GM18870 (cell line): Measurements from ENCODE around the gene ADAMTSL1.

Experiments
- ATAC-seq: cut with Tn5 transposase; IDR thresholded peaks from one replicate; pipeline ENCODE4 v1.9.1; 2021; ENCODE audit warnings: moderate library complexity; ENCODE audit not compliant: unreplicated experiment

Gene ADAMTSL1

GRCh38 chr9:18688581-18689565 lies 214.9 kb downstream of the ADAMTSL1 start:
- ATAC-seq: no peak

GRCh38 chr9:18689921-18690320 lies 216.0 kb downstream of the ADAMTSL1 start:
- ATAC-seq: no peak

DNA sequence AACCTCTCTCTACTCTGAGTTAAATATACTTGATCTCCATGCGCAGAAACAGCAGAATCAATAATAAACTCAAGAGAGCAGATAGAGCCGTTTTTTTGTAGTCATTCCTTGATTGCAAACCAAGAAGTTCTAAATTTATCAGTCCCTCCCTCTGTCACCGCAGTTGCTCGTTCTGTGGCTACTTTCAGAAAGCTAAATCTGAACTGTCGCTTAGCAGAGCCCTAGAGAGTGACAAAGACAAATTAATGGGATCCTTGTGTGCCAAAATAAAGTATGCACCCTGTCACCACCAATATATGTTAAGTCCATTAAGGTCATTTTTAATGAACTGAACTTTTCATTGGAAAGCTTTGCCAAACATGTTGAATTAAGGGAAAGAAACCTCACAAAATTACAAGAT lies 218.3 kb downstream of the ADAMTSL1 start:
- no peak for ATAC-seq

DNA sequence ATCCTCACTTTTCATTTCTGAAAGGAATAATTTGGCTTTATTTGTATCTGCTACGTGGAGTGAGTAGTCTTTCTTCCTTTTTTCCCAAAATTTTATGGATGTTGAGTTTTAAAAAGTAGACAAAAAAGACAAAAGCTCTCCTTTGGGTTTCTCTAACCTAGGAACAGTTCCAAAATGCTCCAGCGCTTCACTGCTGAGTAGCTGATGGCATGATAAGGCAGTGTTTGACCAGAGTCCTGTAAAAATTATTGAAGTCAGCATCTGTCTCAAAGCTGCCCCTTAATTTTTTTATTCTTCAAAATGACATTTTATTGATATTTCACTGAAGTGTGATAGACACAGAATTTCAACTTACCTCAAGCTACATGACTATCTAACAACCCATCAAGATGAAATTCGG lies 219.0 kb downstream of the ADAMTSL1 start:
- no peak for ATAC-seq

- ATAC-seq: no peak
Measured at GRCh38 chr9:18694959-18695668, 221.2 kb downstream of the ADAMTSL1 start.

DNA sequence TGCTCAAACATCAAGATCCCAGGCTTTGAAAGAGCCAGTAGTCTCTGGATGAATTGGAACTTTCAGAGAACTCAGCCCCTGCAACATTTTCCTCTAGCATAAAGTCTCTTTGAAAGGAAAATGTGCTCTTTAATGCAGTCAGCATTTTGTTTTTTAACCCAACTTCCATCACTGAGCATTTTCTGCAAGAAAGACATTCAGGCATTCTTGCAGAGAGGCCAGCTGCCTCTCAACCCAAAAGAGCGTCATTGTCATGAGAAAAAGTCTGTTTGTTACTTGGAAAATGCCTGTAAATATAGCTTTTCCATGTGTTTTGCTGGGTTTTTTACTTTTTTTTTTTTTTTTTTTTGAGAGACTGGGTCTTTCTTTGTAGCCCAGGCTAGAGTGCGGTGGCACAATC lies 225.0 kb downstream of the ADAMTSL1 start:
- no peak for ATAC-seq

GRCh38 chr9:18699764-18700163 lies 225.8 kb downstream of the ADAMTSL1 start:
- no peak for ATAC-seq

DNA sequence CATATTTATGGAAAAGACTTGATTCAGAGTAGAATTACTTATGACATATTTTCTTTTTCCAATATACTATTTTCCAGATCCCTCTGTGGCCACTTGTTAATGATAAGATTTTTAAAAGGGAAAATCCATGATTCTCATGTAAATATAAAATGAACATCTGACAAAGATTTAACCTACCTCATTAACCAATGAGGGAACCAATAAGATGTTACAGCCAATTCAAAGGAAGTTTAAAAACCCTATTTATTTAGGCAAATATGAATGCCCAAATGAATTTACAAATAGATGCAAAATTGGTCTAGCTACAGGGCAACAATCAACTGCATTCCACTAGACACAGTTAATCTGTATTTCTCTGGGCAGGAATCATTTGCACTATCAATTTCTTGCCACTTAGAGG lies 226.8 kb downstream of the ADAMTSL1 start:
- ATAC-seq: no peak

DNA sequence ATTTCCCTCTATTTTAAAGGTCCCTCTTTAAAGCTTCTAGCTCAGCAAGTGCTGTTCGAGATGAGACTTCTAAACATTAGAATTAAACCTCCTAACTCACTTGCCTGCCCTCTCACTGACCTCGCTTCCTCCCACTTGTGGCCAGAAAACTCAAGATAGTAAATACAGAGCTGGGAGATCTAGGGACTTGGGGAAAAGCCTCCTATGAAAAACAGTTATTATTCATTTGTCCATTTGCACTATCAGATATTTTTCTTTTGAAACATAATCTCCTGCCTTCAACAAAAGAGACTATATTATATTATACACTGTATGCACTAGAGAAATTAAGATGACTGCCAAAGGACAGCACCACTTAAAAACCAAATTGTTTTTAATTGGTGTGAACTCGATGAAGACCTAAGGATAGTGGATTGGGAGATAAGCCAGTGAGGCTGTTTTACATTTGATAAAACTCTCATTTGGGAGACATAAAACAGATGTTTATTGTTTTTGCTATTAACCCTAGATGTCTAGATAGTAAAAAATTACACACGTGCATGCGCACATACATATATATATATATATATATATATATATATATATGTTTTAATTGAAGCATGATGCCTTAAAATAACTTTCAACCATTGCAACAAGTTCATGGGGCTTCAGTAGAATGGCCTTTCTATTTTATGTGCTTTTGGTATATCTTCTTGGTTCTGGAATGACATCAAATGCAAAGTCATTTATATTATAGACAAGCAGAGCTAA lies 229.4 kb downstream of the ADAMTSL1 start:
- no peak for ATAC-seq

DNA sequence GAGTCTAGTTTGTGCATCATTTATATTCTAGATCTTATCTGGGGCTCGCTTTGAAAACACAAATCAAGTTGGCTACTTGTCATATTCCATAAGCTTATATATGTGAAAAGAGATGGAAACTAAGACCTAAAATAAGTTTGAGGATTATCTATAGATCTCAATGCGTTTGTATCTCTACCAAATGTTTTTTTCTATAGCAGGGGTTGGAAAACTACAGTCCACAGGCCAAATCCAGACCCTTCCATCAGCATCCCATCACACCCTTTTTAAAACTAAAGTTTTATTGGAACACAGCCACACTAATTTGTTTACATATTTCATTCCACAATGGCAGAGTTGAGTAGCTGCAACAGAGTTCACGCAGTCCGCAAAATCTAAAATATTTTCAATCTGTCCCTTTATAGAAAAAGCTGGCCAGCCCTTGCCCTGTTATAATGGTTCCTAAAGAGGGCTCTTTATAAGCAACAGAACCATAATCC lies 230.0 kb downstream of the ADAMTSL1 start:
- ATAC-seq: no peak

GRCh38 chr9:18705796-18706392 lies 231.9 kb downstream of the ADAMTSL1 start:
- no peak for ATAC-seq

DNA sequence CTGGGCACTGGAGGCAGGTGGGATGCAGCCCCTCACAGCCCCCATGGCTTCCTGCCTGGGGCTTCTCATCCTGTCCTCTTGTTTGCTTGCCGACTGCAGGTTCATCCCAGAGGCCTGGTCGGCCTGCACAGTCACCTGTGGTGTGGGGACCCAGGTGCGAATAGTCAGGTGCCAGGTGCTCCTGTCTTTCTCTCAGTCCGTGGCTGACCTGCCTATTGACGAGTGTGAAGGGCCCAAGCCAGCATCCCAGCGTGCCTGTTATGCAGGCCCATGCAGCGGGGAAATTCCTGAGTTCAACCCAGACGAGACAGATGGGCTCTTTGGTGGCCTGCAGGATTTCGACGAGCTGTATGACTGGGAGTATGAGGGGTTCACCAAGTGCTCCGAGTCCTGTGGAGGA lies 232.7 kb downstream of the ADAMTSL1 start:
- ATAC-seq: no peak

DNA sequence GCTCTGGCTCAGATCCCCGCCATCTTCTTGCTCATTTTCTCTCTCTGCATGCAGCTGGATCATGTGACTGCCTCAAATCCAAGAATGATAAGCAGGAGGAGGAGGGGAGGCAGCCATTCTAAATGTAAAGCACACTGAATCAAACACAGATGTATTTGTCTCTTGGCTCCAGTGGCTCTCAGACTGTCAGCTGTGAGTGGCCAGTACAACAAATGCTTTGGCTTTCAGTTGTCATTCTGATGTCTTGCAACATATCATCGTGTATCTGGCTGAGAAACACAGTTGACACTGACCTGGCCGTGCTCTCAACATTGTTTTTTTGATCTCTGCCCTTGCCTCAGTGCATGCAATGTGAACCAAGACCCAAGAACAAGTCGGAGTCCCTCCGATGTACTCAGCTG lies 233.1 kb downstream of the ADAMTSL1 start:
- no peak for ATAC-seq

GRCh38 chr9:18707489-18708205 lies 233.7 kb downstream of the ADAMTSL1 start:
- ATAC-seq: no peak

DNA sequence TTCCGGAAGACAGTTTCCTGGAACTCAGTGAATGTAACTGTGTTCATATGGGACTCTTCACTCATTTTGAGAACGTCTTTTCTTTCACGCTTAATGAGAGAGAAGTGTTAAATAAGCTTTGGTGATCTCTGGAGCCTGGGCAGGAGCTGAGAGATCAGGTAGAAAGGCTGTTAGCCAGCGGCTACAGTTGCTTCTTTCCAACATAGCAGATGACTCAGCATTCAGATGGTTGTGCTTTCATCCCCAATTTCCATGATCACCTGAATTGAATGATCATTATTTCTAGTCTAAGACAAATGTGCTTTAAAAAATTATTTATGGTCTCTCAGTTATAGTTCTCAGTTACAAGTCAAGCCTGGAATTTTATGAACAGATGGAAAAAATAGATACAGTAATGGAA lies 234.5 kb downstream of the ADAMTSL1 start:
- no peak for ATAC-seq

DNA sequence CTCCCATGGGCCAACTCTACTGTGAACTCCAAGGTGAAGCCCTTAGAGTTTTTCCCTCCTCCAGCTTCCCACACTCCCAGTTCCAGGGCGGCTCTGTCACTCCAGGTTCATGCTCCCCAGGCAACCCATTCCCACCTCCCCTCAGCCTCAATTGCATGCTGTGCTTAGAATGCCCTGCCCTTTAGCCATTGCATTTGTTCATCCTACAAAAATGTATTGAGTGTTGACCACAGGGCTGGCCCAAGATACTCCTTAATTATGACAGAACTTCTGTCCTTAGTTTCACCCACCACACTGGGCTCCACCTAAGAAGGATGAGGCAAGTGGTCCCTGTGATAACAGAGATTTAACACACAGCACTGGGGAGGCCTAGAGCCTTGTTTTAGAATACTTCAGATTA lies 236.1 kb downstream of the ADAMTSL1 start:
- ATAC-seq: no peak

GRCh38 chr9:18717759-18718158 lies 243.8 kb downstream of the ADAMTSL1 start:
- no peak for ATAC-seq

DNA sequence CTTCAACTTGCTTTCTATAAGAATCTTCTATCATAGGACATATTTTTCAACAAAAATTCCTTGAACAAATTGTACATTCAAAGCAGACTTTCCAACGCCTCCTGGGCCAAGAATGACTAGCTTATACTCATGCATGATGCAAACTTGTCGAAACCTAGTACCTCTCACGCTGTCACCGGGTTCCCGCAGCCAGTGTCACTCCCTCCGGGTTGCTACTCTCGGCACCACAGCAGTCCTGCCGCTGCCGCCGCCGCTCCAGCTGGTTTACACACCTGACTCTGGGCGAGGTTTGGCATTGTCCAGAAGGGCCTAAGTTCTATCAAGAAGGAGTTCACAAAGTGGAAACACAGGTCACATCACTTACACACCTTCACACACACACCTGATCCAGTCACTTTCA lies 244.4 kb downstream of the ADAMTSL1 start:
- ATAC-seq: no peak

DNA sequence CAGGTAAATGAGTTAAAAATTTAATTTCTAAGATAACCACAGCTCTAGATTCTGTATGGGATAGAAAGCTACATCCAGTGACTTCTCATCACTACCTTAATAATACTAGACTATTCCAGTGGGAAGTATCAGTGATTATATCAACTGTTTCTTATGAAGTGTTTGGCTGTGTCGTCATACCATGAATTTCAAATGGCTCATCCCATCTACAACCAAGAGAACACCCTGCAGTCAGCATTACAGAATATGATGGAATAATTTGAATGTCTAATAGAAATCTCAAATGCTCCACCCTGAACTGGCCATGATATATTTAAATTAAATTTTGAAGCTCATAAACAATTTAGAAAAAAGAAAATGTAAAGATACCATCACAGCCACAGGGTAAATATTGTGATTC lies 245.0 kb downstream of the ADAMTSL1 start:
- no peak for ATAC-seq

GRCh38 chr9:18720691-18721090 lies 246.7 kb downstream of the ADAMTSL1 start:
- ATAC-seq: no peak
